Measurements from ENCODE around the gene APOA5. TPM values are rescaled to one million over a fixed set of nuclear protein-coding genes. Genes with fewer than 3 reads are reported as not detected.
A peak's percentile ranks its signal among the peaks of the same experiment; 100 is the strongest.

Gene APOA5
- polyA plus RNA-seq, 1 of the 3 experiments (the other 2 are of a cell fraction): not detected

DNA sequence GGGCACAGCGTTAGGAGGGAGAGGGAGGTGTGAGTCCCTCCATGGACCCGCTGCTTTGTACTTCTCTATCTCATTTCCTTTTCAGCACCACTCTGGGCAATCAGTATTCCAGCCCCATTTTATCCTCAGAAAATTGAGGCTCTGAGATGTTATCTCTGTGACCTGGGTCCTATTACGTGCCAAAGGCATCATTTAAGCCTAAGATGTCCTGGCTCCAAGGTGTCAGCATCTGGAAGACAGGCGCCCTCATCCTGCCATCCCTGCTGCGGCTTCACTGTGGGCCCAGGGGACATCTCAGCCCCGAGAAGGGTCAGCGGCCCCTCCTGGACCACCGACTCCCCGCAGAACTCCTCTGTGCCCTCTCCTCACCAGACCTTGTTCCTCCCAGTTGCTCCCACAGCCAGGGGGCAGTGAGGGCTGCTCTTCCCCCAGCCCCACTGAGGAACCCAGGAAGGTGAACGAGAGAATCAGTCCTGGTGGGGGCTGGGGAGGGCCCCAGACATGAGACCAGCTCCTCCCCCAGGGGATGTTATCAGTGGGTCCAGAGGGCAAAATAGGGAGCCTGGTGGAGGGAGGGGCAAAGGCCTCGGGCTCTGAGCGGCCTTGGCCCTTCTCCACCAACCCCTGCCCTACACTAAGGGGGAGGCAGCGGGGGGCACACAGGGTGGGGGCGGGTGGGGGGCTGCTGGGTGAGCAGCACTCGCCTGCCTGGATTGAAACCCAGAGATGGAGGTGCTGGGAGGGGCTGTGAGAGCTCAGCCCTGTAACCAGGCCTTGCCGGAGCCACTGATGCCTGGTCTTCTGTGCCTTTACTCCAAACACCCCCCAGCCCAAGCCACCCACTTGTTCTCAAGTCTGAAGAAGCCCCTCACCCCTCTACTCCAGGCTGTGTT, 37.2 kb upstream of the APOA5 start:
- peaks cover 0 to 30% of the 10 kb centered on the region in 2 experiments; a peak in 1 of 4 replicates for H3K4me1 ChIP-seq (ENCODE audit: control insufficient read depth in 1 of 2, insufficient read depth in 2 of 2, low read depth in 1 of 2, low read length in 1 of 2)
- no peak overlapping the region for H3K4me2 ChIP-seq
- H3K36me3 ChIP-seq (replicated peaks in 1 of 2; ENCODE audit: control insufficient read depth in 1 of 2, insufficient read depth in 2 of 2, low read length in 1 of 2): no peaks in the 10 kb centered on the region
- H3F3A ChIP-seq (replicated peaks; ENCODE audit: insufficient read depth): no peaks in the 10 kb centered on the region
- POLR2A ChIA-PET: interaction anchor here (0.9 kb wide), 1 partner anchor 41 kb away, joined by 4 read pairs; the partner anchor contains the start of gene ZPR1
- no peaks in the 10 kb centered on the region for H3K27me3 ChIP-seq (ENCODE audit: insufficient read depth)
- no peak overlapping the region for H3K9ac ChIP-seq
- CTCF ChIA-PET: interaction anchor here (0.8 to 1.9 kb wide), 5 partner anchors 12 to 277 kb away, joined by 3 to 9 read pairs (median 4); partner anchors contain the start of gene APOA5
- no peaks in the 10 kb centered on the region for H3K9me2 ChIP-seq
- H4K20me1 ChIP-seq (ENCODE audit: insufficient read depth): no peaks in the 10 kb centered on the region
- peak overlapping the region in 1 of 2 experiments; percentile 69; a peak in 2 of 4 replicates for H3K27ac ChIP-seq (ENCODE audit: low read depth in 2 of 2, low read length in 1 of 2)
- H3K4me3 ChIP-seq (ENCODE audit: low read depth in 2 of 2, low read length in 1 of 2): no peak overlapping the region
- no peaks in the 10 kb centered on the region for H3K79me2 ChIP-seq (ENCODE audit: insufficient read depth)
- DNase-seq: peak; percentile 76
- H2AFZ ChIP-seq (ENCODE audit: low read depth): no peak overlapping the region
- H3K9me3 ChIP-seq: no peaks in the 10 kb centered on the region
- WGBS (ENCODE audit: low lambda C conversion rate): 67% methylated on average over 11 of the region's 16 CpGs
- no peak for TF ChIP-seq EZH2phosphoT487 (IDR thresholded peaks at IDR 0.05; ENCODE audit: borderline replicate concordance, low read depth)
- TF ChIP-seq RCOR1 (IDR thresholded peaks at IDR 0.05; ENCODE audit: low read length): peak; percentile 67; the same call in 1 of the 2 replicates
- no peak for TF ChIP-seq NRF1 (IDR thresholded peaks at IDR 0.05; ENCODE audit: low read depth, low read length)
- peak in 1 of 2 experiments; percentile 39; a peak in 1 of 4 replicates for TF ChIP-seq EP300 (IDR thresholded peaks at IDR 0.05; ENCODE audit: borderline replicate concordance in 1 of 2, low read depth in 1 of 2, low read length in 1 of 2)
- no peak for TF ChIP-seq FOSL2 (IDR thresholded peaks at IDR 0.05; ENCODE audit: borderline replicate concordance, low read depth)
- TF ChIP-seq, protein P1, sequence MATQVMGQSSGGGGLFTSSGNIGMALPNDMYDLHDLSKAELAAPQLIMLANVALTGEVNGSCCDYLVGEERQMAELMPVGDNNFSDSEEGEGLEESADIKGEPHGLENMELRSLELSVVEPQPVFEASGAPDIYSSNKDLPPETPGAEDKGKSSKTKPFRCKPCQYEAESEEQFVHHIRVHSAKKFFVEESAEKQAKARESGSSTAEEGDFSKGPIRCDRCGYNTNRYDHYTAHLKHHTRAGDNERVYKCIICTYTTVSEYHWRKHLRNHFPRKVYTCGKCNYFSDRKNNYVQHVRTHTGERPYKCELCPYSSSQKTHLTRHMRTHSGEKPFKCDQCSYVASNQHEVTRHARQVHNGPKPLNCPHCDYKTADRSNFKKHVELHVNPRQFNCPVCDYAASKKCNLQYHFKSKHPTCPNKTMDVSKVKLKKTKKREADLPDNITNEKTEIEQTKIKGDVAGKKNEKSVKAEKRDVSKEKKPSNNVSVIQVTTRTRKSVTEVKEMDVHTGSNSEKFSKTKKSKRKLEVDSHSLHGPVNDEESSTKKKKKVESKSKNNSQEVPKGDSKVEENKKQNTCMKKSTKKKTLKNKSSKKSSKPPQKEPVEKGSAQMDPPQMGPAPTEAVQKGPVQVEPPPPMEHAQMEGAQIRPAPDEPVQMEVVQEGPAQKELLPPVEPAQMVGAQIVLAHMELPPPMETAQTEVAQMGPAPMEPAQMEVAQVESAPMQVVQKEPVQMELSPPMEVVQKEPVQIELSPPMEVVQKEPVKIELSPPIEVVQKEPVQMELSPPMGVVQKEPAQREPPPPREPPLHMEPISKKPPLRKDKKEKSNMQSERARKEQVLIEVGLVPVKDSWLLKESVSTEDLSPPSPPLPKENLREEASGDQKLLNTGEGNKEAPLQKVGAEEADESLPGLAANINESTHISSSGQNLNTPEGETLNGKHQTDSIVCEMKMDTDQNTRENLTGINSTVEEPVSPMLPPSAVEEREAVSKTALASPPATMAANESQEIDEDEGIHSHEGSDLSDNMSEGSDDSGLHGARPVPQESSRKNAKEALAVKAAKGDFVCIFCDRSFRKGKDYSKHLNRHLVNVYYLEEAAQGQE (IDR thresholded peaks at IDR 0.05; ENCODE audit: low read depth, low read length): no peak
- no peak for TF ChIP-seq YY1 (IDR thresholded peaks at IDR 0.05; ENCODE audit: low read depth)
- no peak for TF ChIP-seq RXRA (IDR thresholded peaks at IDR 0.05; ENCODE audit: borderline replicate concordance, low read depth)
- TF ChIP-seq RAD21 (IDR thresholded peaks at IDR 0.05; ENCODE audit: low read length): no peak
- TF ChIP-seq, protein P2, sequence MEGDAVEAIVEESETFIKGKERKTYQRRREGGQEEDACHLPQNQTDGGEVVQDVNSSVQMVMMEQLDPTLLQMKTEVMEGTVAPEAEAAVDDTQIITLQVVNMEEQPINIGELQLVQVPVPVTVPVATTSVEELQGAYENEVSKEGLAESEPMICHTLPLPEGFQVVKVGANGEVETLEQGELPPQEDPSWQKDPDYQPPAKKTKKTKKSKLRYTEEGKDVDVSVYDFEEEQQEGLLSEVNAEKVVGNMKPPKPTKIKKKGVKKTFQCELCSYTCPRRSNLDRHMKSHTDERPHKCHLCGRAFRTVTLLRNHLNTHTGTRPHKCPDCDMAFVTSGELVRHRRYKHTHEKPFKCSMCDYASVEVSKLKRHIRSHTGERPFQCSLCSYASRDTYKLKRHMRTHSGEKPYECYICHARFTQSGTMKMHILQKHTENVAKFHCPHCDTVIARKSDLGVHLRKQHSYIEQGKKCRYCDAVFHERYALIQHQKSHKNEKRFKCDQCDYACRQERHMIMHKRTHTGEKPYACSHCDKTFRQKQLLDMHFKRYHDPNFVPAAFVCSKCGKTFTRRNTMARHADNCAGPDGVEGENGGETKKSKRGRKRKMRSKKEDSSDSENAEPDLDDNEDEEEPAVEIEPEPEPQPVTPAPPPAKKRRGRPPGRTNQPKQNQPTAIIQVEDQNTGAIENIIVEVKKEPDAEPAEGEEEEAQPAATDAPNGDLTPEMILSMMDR (IDR thresholded peaks at IDR 0.05): no peak
- TF ChIP-seq, protein P3, sequence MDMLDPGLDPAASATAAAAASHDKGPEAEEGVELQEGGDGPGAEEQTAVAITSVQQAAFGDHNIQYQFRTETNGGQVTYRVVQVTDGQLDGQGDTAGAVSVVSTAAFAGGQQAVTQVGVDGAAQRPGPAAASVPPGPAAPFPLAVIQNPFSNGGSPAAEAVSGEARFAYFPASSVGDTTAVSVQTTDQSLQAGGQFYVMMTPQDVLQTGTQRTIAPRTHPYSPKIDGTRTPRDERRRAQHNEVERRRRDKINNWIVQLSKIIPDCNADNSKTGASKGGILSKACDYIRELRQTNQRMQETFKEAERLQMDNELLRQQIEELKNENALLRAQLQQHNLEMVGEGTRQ (IDR thresholded peaks at IDR 0.05; ENCODE audit: borderline replicate concordance, low read depth, low read length): no peak
- TF ChIP-seq, protein P4, sequence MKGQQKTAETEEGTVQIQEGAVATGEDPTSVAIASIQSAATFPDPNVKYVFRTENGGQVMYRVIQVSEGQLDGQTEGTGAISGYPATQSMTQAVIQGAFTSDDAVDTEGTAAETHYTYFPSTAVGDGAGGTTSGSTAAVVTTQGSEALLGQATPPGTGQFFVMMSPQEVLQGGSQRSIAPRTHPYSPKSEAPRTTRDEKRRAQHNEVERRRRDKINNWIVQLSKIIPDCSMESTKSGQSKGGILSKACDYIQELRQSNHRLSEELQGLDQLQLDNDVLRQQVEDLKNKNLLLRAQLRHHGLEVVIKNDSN (IDR thresholded peaks at IDR 0.05; ENCODE audit: borderline replicate concordance, low read depth): no peak
- no peak for TF ChIP-seq POLR2AphosphoS5 (IDR thresholded peaks at IDR 0.05; ENCODE audit: low read depth, low read length)
- TF ChIP-seq, protein P5, sequence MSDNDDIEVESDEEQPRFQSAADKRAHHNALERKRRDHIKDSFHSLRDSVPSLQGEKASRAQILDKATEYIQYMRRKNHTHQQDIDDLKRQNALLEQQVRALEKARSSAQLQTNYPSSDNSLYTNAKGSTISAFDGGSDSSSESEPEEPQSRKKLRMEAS (IDR thresholded peaks at IDR 0.05; ENCODE audit: low read depth): no peak
- TF ChIP-seq GATA2 (CRISPR knock-in tag; IDR thresholded peaks at IDR 0.05): peak; percentile 87
- no peak for TF ChIP-seq SIN3A (IDR thresholded peaks at IDR 0.05; ENCODE audit: borderline replicate concordance, low read depth, low read length)
- TF ChIP-seq MXI1 (IDR thresholded peaks at IDR 0.05; ENCODE audit: low read depth, low read length): peak; percentile 22; the same call in 1 of the 2 replicates
- no peak for TF ChIP-seq NFIC (IDR thresholded peaks at IDR 0.05; ENCODE audit: borderline replicate concordance)
- TF ChIP-seq JUND (IDR thresholded peaks at IDR 0.05): no peak
- no peak for TF ChIP-seq ELF1 (IDR thresholded peaks at IDR 0.05)
- TF ChIP-seq TCF12 (IDR thresholded peaks at IDR 0.05): no peak
- TF ChIP-seq, protein P6, sequence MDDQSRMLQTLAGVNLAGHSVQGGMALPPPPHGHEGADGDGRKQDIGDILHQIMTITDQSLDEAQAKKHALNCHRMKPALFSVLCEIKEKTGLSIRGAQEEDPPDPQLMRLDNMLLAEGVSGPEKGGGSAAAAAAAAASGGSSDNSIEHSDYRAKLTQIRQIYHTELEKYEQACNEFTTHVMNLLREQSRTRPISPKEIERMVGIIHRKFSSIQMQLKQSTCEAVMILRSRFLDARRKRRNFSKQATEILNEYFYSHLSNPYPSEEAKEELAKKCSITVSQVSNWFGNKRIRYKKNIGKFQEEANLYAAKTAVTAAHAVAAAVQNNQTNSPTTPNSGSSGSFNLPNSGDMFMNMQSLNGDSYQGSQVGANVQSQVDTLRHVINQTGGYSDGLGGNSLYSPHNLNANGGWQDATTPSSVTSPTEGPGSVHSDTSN (IDR thresholded peaks at IDR 0.05): no peak
